CD1c-positive myeloid dendritic cell (primary cell): Measurements from ENCODE around the gene SLC33A1.
"Not testable (repeated sequence)": the region's sequence is repeated elsewhere in the genome, so short reads cannot be mapped to it uniquely, and the experiment has no call there.

ENCODE experiments used
- DNase-seq: peaks from one replicate; pipeline ENCODE4 v3.0.0-alpha.2; 2016; ENCODE audit errors: extremely low spot score

The SLC33A1 gene

DNA sequence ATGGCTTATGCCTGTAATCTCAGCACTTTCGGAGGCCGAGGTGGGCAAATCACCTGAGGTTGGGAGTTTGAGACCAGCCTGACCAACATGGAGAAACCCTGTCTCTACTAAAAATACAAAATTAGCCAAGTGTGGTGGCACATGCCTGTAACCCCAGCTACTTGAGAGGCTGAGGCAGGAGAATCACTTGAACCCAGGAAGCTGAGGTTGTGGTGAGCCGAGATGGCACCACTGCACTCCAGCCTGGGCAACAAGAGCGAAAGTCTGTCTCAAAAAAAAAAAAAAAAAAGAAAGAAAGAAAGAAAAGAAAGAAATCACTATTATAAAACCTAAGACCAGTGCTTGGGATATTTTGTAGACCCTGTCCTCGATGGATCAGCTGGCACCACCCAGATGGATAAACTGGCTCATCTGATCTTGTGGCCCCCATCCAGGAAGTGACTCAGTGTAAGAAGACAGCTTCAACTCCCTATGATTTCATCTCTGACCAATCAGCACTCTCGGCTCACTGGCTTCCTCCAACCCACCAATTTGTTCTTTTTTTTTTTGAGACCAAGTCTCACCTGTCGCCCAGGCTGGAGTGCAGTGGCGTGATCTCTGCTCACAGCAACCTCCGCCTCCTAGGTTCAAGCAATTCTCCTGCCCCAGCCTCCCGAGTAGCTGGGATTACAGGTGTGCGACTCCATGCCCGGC is 8.2 kb upstream of the SLC33A1 start:
- DNase-seq: not testable (repeated sequence)

DNA sequence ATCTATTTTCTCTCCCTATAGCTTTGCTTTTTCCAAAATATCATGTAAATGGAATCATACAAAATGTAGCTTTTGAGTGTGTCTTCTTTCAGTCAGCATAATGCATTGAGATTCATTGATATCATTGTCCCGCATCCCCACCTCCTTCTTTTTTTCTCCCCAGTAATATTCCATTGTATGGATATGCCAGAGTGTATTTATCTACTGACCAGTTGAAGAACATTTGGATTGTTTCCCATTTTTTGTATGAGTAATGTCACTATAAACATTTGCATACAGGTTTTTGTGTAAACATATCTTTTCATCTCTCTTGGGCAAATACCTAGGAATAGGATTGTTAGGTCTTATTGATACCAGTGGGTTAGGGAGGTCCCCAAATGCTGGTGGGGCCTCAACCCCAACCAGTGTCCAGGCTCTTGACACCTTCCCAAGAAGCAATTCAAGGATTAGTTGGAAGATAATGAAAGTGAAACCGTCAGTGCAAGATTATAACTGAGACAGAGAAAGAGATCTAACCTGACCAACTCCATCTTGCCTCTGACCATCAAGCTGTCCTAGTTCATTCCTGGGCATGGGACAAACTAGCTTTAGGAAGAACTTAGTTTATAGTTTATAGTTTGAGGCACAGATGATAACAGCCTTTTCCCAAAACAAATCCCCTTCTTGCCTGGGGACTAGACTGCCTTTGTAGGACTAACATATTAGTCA is 7.4 kb upstream of the SLC33A1 start:
- DNase-seq: no peak

- DNase-seq: not testable (repeated sequence)
Observed at GRCh38 chr3:155860424-155860823, 6.2 kb upstream of the SLC33A1 start.

- DNase-seq: no peak
Observed at GRCh38 chr3:155859859-155860258, 5.6 kb upstream of the SLC33A1 start.

DNA sequence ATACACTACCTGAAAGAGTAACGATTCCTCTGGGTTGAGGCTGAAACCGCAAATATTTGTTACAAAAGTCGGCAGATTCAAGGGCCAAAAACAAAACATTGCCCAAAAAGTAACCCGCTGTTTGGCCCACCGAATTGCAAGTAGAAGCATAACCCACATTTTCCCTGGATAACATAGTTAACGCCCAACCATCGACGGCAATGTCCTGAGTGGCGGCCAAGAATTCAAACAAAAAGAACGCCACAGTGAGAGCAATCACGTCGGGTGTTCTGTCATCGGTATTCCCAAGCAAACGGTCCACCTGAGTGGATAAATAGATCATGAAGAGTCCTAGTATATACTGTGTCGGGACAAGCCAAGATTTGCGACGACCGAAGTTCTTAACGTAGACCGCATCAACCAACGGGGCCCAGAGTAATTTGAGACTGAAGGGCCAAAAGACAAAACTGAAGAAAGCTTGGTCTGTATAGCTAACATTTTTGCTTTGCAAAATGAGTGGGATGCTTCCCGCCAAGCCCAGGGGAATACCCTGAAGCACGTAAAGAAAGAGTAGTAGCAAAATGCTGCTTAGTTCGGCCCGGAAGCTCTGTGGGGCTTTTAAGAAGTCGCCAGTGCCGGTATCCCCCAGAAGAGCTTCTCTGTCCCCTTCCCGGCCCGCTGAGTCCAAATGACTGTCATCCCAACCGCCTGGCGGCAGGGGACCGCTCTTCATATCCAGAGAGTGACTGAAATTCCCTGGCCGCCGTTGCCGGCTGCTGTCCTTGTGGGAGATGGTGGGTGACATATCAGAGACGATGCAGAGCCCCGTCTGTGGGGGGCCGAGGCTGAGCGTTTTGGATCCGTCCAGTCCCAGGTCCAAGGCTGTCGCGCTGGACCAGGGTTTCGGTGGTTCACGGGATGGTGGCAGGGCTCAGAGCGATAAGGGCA is 750 bp downstream of the SLC33A1 start:
- DNase-seq: peak; percentile 33

DNA sequence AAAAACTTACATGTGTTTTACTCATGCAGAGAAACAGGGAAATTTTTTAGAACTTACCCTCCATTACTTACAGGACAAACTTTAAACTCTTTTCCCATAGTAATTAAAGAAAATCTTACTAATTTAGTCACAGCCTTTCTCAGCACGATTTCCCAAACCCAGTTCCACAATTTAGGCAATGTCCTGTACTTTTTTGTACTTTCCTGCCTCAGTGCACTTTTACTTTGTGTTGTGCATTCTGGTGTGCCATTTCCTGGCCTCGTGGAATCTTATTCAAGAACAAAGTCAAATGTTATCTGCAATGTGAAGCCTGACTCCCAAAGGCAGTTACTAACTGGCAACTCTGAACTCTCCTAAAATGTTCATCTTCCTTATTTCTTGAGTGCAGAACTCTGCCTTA is 1.9 kb downstream of the SLC33A1 start:
- no peak for DNase-seq

- not testable (repeated sequence) for DNase-seq
Observed at GRCh38 chr3:155849404-155849803, 4.8 kb downstream of the SLC33A1 start.

DNA sequence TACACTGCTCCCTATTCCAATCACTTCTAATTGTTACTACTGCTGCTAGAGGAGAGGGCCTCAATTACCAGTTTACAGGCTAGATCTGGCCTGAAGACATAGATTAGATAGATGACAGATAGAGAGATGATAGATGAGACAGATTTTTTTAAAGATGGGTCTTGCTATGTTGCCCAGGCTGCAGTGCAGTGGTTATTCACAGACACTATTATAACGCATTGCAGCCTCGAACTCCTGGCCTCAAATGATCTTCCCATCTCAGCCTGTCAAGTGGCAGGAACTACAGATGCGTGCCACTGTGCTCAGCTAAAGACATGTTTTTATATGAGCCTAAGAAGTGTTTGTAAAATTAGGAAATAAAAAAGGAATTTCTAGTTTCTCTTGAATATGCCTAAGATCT is 6.2 kb downstream of the SLC33A1 start:
- no peak for DNase-seq

- DNase-seq: no peak
Observed at GRCh38 chr3:155846119-155846518, 8.1 kb downstream of the SLC33A1 start.

- DNase-seq: no peak
Observed at GRCh38 chr3:155843569-155843968, 10.7 kb downstream of the SLC33A1 start.

DNA sequence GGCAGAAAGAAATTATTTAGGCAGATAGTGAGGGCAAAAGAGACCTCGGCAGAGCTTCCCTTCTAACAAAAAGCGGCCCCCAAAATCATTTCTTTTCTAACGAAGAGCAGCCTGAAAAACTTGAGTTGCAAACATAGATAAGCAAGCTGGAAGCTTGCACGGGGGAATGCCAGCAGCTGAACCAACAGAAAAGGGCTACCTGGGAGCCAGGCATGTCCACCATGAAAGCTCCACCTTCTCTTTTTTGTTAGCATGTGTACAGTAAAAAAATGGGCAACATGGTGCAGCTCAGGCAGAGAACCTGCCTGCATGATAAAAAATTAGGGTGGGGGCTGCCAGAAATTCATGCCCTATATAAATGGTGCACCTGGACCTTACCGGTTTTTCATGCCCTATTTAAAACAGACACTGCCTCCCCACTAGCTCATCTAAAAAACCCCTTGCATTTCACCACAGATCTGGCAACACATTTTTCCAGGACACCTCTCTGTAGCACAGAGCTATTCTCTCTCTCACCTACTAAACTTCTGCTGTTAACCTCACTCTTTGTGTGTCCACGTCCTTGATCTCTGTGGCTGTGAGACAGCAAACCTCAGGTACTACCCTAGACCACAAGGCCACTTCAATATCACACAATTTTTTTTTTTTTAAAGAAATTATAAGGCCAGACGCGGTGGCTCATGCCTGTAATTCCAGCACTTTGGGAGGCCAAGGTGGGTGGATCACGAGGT is 18.7 kb downstream of the SLC33A1 start:
- DNase-seq: no peak

DNA sequence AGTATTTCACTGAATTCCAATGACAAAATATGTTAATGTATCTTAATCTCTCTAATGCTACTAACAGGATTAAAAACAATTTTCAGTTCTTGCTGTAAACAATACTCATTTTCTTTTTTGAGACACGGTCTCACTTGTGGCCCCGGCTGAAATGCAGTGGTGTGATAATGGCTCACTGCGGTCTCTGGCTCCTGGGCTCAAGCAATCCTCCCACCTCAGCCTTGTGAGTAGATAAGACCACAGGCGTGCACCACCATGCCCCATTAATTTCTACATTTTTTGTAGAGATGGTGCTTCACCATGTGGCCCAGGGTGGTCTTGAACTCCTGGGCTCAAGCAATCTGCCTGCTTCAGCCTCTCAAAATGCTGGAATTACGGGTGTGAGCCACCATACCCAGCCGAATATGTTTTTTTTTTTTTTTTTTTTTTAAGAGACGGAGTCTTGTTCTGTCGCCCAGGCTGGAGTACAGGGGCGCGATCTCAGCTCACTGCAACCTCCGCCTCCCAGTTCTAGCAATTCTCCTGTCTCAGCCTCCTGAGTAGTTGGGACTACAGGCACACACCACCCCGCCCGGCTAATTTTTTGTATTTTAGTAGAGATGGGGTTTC is 25.6 kb downstream of the SLC33A1 start:
- not testable (repeated sequence) for DNase-seq

- no peak for DNase-seq
Observed at GRCh38 chr3:155815030-155815545, 39.1 kb downstream of the SLC33A1 start.

DNA sequence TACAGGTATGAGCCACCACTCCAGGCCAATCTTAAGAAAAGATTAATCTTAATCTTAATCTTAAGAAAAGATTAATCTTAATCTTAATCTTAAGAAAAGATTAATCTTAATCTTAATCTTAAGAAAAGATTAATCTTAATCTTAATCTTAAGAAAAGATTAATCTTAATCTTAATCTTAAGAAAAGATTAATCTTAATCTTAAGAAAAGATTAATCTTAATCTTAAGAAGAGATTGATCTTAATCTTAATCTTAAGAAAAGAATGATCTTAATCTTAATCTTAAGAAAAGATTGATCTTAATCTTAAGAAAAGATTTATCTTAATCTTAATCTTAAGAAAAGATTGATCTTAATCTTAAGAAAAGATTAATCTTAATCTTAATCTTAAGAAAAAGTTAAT is 41.0 kb downstream of the SLC33A1 start:
- DNase-seq: not testable (repeated sequence)

GRCh38 chr3:155809181-155809580 is 45.0 kb downstream of the SLC33A1 start:
- DNase-seq: no peak

DNA sequence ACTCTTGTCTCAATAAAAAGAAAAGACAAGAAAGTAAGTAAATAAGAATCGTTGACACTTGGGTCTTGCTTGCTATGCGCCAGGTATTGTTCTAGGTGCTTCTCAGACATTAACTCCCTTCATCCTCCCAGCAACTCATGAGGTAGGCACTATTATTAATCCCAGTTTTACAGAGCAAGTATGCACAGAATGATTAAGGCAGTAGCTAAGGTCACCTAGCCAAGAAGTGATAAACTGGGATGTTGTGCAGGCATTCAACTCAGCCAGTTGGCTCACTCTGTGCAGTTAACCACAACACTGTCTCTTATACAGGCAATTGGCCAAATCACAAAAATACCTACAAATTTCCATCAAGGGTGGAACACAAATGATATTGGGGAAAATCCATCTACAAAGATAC is 46.4 kb downstream of the SLC33A1 start:
- DNase-seq: no peak

DNA sequence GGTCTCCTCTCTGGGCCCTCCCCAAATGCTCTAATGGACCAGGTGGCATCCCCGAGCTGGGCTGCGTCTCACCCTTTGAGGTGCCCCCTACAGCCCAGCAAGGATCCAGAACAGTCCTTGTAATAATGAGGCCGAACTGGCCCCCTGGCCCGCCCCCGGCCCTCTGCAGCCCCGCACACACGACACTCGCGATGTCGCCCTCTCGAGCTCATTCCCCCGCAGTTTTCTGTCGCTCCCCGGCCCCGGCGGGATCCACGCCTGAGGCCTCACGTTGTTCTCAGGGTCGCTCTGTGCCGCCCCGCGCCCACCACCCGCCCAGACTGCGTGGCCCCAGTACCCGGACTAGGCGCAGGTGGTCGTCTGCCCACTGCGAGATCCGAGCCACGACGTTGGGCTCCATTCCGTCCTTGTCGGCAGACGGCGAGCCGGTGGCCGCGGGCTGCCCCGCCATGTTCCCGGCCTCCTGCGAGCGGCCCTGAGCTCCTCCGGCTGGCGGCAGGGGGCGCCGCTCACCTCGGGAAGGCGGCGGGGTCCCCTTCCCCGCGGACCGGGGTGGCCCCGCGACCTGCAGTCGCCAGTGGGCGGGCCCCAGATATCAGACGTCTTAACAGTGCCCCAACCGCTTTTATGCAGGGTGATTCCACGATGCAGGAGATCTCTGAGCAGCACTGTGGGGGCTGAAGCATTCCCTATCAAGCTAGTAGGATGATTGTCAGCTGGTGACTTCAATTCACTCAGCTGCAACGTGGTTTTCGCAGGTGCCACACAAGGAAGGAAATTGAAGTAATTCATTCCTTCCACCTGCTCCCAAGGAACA is 48.2 kb downstream of the SLC33A1 start, which contains the start of gene C3orf33:
C3orf33 (minus strand) TSS at position 477 of the 817 bp plus-strand sequence; CDS start at position 451, 26 bp downstream.
- DNase-seq: peak; percentile 83

GRCh38 chr3:155805204-155805801 is 48.9 kb downstream of the SLC33A1 start:
- no peak for DNase-seq

DNA sequence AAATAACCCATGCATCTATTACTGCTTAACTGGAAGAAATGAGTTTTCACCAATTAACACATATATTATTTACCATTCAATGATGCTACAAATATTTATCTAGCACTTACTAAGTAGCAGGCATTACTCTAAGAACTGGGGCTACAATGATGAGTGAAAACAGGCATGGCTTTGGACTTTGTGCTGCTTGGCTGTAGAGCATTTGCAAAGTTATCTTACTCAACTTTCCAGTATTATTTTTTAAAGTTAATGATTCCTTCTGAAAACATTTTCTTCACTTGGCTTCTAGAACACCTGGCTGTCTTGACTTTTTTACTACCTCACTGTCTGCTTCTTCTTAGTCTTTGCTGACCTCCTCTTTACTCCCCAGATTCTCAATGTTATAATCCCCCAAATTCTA is 49.9 kb downstream of the SLC33A1 start:
- no peak for DNase-seq

GRCh38 chr3:155792532-155792931 is 61.7 kb downstream of the SLC33A1 start:
- no peak for DNase-seq
